Activated CD4-positive, alpha-beta T cell treated with anti-CD3 and anti-CD28 coated beads, Interleukin-2, amount 50 U/mL, for 16 hours (primary cell): Measurements from ENCODE around the gene CEP89.
"Not testable (repeated sequence)": the region's sequence is repeated elsewhere in the genome, so short reads cannot be mapped to it uniquely, and the experiment has no call there.

ENCODE experiments used
- DNase-seq: peaks from one replicate; pipeline ENCODE4 v3.0.0-alpha.2; 2020

CEP89 gene

DNA sequence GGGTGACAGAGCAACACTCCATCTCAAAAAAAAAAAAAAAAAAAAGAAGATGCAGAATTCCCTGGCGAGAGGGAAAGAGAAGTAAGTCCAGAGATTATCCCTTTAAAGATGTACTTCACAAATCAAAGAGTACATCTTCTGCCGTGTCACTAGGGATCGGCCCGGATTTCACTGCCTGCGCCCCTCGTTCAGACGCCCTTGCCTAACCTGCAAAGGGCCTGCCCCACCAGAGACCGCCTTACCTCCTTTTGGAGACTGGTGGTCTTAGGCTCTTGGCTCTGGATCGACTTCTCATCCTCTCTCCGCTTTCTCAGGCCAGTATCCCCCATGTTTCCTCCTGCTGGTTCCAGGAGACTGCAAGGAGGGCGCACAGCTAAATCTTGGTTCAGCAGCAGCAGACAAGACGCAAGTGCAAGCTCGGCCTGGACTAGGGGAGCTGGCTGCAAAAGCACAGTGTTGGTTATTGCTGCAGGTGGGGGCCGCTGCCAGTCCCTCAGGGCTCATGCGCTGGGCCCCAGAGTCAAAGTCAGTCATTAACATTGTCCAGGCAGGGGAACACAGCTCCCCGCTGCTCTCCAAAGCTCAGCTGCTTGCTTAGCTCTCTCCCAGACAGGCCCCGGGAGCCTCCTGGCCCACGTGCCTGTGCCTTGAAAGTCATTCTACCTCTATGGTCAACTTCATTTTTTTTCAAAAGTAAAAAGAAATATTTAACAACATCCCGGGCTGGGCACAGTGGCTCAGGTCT is 103.4 kb downstream of the CEP89 start:
- no peak for DNase-seq

DNA sequence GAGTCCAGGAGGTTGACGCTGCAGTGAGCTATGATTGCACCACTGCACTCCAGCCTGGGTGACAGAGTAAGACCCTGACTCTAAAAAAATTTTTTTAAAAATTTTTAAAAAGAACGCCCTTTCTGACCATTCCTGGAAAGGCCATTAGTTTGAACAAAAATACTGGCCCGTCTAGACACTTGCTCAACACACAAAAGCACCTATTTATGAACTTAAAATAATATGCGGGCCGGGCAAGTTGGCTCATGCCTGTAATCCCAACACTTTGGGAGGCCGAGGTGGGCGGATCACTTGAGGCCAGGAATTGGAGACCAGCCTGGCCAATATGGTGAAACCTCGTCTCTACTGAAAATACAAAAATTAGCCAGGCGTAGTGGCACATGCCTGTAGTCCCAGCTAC is 104.3 kb downstream of the CEP89 start:
- not testable (repeated sequence) for DNase-seq

DNA sequence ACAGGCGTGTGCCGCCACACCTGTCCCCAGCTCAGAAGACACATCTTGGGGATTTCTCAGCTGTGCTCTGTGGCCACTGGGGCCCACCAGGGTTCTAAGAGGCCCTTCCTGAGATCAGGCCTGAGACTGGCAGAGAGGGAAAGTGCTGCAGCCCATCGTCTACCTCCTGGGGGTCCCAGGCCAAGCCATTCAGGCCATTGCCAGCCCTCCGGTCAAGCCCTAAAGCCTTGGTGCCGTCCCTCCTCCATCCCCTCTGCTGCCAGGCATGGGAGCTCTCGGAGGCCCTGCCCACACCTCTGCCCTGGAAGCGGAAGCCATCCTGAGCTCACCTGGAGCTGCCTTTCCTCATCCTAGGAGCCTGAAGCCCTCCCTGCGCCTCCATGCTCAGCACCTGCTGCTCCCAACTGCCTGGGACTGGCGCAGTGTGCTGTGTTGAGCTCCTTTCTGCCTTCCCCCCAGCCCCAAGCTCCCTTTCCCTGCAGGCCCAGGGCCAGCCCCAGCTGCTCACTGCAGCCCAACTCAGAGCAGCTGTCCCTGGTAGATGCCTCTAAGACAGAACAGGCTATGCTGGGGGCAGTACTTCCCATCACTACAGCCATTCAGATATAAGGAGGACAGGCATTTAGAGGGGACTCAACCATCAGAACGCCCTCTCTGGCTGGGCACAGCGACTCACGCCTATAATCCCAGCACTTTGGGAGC is 105.0 kb downstream of the CEP89 start:
- DNase-seq = no peak

DNA sequence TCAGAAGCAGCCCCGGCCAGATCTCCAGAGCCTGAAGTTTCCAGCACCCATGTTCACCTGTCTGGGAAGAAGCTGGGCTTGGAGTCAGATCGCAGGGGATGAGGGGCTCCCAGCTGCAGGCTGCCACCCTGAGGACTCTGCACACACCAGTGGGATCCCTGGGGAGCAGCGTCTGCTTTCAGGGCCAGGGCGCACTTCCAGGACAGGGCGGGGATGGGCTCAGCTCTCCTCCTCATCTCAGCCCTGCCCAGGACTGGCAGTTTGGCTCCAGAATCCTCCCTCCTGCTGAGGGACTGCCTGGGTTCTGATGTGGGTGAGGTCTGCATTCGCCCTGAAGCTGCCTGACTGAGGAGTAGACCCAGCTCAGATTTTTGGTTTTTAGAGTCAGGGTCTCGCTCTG is 105.7 kb downstream of the CEP89 start:
- DNase-seq = no peak

DNA sequence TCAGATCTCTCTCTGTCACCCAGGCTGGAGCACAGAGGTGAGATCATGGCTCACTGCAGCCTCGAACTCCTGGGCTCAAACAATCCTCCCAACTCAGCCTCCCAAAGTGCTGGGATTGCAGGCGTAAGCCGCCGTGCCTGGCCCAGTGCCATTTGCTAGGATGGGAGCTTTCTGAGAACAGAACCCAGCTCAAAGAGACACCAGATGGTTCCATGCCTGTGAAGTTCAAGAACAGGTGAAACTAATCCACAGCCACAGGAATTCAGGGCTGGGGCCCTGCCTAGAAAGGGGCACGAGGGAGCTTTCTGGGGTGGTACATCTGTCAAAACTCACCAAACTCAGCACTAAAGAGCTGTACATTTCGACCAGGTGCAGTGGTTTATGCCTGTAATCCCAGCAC is 106.4 kb downstream of the CEP89 start:
- no peak for DNase-seq

DNA sequence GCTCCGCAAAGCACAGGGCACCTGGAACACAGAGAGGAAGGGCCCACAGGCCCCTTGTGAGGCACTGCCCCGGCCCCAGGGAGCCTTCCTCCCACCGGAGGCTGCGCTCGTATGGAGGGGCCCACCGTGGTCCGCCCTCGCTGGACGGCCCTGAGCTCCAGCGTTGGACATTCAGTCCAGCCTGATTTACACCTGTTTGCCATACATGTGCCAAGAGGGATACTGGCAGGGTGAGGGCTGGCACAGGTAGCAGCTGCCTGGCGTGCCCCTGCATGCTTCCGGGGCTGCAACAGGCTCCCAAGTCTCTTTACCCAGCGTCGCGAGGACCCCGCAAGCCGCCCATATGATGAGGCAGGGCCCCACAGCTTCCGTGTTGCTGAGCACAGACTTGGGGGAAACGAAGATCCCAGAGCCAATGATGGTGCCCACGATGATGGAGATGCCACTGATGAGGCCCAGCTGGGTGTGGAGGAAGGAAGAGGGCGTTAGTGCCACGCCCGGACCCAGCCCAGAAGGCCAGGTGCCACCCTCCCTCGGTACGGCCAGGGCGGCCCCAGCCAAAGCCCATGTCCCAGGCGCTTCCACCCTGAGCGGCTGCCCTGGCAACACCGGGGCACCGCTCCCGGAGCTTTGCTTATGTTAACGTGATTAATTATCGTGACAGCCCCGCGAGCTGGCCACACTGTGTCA is 107.3 kb downstream of the CEP89 start:
- DNase-seq = no peak

DNA sequence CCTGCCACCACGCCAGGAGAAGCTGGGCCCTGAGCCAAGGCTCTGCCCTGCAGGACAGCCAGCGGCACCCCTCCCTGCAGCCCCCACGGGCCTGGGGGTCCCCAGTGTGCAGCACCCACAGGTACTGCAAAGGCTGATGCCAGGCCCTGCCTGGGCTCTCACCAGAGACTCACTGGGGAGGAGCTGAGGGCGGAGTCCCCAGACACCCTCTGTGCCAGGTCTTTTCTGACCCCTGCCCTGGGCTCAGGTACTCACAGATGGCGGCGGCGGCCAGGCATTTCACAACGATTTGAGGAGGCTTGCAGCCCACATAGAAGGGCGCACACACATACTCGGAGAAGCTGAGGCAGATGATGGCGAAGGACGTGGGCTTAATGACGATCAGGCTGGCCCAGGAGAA is 107.9 kb downstream of the CEP89 start:
- no peak for DNase-seq

DNA sequence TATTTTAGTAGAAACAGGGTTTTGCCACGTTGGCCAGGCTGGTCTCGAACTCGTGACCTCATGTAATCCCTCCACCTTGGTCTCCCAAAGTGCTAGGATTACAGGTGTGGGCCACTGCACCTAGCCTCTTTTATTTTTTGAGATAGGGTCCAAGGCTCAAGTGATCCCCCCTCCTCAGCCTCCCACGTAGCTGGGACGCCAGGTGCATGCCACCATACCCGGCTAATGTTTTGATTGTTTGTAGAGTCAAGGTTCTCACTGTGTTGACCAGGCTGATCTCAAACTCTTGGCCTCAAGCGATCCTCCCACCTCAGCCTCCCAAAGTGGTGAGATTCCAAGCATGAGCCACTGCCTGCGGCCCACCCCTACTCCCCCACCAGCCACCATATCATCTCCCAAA is 108.5 kb downstream of the CEP89 start:
- DNase-seq = no peak

DNA sequence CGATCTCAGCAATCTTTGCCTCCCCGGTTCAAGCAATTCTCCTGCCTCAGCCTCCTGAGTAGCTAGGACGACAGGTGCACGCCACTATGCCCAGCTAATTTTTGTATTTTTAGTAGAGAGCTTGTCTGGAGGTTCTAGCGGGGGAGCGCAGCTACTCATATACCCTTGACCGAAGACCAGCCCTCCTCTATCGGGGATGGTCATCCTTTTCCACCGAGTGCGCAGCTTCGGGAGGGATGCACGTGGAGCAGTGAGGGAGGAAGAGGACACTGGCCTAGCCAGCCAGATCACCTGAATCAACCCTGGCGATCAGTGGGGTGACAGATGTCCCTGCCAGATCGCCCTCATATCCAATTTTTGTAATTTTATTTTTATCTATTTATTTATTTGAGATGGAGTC is 109.0 kb downstream of the CEP89 start:
- DNase-seq = no peak

DNA sequence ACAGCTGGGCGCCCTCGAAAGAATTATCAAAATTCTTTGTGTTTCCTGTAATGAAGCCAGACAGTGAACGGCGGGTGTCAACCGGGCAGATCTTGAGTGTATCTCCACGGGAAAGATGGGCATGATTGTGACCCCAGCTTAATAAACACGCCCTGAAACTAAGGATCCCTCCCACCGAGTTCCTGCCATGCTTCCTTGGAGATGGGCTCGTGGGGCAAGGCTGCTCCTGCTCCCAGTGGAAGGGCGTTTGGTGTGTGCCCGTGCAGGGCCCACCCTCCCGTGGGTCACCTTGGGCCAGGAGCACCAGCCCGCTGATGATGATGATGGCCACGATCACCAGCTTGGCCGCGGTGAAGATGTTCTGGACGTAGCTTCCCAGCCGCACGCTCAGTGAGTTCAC is 109.6 kb downstream of the CEP89 start:
- DNase-seq = no peak

DNA sequence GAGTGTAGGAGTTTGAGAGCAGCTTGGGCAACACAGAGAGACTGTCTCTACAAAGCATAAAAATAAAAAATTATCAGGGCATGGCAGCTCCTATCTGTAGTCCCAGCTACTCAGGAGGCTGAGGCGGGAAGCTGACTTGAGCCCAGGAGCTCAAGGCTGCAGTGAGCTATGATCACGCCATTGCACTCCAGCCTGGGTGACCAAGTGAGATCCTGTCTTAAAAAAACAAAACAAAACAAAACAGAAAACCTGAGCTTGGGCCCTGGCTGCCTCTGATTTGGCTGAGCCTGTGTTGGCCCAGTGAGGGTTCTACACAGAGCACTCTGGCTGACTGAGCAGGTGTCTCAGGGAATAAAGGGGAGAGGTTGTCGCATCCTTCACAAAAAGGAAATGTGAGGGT is 110.2 kb downstream of the CEP89 start:
- DNase-seq = no peak

DNA sequence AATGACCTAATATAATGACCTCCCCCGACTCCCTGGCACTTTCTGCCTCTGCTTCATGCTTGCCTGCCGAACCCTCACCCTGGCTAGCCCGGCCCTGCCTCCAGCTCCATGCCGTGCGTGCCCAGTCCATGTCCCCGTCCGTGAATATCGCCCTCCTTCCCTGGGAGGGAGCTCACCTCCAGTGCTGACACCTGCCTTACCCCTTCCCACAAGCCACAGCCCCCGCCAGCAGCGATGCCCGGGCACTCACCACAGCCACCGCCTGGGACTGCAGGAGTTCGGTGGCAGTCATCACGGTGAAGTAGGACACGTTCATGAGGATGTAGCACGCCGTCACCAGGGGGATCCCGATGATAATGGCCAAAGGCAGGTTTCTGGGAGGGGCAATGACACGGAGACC is 112.2 kb downstream of the CEP89 start:
- no peak for DNase-seq

DNA sequence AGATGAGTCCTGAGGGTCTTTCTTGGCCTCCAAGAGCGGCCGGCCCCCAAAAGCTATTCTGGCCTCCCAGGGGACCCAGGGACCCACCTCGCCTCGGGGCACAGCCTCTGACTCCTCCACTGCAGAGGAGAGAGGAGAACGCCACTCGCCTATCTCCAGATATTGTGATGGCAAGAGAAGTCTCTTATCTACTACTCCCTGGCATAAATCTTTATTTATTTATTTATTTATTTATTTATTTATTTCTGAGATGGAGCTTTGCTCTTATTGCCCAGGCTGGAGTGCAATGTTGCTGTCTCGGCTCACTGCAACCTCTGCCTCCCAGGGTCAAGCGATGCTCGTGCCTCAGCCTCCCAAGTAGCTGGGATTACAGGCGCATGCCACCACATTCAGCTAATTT is 113.2 kb downstream of the CEP89 start:
- no peak for DNase-seq

DNA sequence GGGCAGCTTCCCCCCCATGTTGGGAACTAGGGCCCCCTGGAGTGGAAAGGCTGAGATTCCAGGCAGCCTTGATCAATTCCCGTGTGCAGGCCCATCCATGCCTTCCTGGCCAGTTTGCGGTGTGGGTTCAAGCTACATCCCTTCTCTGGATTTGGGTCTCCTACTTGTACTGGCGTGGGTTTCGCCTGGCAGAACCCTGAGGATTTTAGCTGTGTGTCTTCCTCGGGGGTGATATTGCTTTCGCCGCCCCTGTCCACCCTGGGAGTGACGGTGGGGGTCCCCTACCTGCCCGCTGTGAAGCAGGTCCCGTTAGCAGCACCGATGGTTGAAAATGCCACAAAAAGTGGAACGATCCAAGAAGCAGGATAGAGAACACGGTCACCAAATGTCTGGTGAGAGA is 113.6 kb downstream of the CEP89 start:
- DNase-seq = no peak

DNA sequence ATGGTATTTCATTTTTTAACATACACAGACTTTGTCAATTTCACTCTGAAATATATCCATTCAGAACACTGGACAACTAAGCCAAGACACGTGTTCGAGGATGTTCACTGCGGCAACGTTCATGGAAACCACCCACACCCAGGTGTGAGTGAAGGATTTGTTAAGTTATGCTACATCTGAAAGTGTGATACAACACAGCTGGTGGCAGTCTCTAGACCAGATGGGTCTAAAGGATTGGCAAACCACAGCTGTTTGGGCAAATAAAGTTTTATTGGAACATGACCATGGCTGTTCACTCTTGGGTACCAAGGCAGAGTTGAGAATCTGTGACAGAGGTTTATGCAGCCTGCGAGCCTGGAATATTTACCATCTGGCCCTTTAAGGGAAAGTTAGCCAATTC is 114.2 kb downstream of the CEP89 start:
- DNase-seq = no peak

DNA sequence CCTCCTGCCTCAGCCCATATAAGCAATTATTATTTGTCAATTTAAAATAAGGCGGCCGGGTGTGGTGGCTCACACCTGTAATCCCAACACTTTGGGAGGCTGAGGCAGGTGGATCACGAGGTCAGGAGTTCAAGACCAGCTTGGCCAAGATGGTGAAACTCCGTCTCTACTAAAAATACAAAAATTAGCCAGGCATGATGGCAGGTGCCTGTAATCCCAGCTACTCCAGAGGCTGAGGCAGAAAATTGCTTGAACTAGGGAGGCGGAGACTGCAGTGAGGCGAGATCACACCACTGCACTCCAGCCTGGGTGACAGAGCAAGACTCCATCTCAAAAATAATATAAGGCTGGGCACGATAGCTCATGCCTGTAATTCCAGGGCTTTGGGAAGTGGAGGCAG is 114.9 kb downstream of the CEP89 start:
- DNase-seq = not testable (repeated sequence)

DNA sequence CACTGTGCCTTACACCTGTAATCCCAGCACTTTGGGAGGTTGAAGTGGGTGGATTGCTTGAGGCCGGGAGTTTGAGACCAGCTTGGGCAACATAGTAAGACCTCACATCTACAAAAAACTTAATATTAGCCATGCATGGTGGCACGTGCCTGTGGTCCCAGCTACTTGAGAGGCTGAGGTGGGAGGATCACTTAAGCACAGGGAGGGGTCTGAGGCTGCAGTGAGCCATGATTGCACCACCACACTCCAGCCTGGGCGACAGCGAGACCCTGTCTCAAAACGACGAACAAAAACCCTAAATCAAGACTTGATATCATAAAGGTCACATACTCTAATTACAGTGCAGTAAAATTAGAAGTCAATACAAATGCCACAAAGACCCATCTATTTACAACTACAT is 119.5 kb downstream of the CEP89 start:
- DNase-seq = no peak

DNA sequence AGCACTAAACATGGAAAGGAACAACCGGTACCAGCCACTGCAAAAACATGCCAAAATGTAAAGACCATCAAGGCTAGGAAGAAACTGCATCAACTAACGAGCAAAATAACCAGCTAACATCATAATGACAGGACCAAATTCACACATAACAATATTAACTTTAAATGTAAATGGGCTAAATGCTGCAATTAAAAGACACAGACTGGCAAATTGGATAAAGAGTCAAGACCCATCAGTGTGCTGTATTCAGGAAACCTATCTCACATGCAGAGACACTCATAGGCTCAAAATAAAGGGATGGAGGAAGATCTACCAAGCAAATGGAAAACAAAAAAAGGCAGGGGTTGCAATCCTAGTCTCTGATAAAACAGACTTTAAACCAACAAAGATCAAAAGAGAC is 123.7 kb downstream of the CEP89 start:
- DNase-seq = not testable (repeated sequence)

DNA sequence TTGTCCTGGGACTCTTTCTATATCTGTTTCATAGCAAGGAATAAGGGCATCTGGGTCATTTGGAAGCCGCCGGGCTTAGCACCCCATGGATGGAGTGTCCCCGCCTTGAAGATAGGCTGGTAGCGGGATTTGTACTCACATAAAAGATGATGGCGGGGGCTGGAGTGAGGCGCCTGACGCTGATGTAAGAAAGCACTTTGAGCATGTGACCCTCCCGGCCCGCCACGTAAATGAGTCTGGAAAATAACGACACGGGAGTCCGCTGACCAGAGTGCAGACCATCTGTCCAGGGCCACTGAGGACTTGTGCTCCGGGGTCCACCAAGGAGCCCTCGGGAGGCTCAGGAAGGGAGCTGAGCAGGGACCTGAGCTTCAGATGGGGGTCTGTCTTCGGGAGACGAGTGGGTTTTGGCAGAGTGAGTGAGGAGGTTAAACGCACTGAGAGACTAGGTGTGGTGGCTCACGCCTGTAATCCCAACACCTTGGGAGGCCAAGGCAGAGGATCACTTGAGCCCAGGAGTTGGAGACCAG is 128.0 kb downstream of the CEP89 start:
- DNase-seq = no peak

DNA sequence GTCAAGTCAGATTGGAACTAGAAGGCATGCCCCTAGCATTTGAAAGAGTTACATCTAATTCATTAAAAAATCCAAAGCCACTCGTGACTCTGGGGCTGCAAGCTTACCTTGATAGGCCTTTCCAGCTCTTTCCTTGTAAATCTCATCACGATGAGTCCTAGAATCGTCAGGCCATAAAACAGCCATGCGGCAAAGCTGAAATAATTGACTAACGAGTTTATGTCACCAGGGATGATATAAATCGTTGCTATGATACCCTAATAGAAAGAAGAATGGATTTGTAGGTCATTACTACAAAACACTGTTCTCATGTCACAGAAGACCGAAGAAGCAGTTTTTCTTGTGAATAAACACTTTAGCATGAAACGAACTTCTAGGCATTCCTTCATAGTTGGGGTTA is 129.7 kb downstream of the CEP89 start:
- no peak for DNase-seq

DNA sequence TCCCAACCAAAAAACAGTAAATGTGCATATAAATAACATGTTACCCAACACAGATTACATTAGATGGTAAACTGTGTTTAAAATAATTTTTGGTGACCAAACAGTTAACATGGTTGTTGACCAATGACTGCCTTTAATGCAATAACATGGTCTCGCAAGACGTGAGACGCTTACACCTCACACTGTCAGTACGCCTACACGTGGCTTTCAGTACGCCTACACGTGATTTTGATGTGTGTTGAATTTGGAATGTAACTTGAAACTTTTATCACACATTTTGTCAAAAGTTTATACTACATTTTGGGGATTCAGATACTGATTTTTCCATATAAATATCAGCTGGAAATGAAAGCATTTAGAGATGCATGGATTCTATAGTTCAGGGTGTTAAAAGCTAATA is 134.2 kb downstream of the CEP89 start:
- no peak for DNase-seq

DNA sequence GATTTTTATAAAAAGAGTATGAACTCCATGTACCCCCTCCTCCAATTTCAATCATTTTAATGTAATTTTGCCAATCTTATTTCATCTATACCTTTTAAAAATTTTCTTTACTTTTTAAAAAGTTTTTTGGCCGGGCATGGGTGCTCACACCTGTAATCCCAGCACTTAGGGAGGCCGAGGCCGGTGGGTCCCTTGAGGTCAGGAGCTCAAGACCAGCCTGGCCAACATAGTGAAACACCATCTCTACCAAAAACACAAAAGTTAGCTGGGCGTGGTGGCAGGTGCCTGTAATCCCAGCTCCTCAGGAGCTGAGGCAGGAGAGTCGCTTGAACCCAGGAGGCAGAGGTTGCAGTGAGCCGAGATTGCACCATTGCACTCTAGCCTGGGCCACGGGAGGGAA is 138.4 kb downstream of the CEP89 start:
- not testable (repeated sequence) for DNase-seq

DNA sequence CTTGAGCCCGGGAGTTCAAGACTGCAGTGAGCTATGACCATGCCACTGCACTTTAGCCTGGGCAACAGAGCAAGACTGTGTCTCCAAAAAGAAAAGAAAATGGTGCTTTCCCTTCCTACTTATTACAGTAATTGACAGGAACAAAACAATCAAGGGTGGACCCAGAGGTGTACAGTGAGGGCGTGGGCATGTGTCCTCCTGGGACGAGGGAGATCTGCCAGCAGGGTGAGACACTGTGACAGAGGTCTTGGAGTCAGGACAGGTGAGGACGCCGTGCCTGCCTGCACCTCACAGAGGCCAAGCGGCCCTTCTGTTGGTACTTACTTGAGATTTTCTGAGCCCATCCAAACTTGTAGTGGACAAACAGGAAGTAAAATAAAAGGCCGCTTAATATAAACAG is 138.9 kb downstream of the CEP89 start:
- DNase-seq = not testable (repeated sequence)

DNA sequence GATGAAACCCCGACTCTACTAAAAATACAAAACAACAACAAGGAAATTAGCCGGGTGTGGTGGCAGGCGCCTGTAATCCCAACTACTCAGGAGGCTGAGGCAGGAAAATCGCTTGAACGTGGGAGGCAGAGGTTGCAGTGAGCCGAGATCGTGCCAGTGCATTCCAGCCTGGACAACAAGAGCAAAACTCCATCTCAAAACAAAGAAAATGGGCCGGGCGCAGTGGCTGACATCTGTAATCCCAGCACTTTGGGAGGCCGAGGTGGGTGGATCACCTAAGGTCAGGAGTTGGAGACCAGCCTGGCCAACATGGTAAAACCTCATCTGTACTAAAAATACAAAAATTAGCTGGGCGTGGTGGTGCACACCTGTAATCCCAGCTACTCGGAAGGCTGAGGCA is 139.7 kb downstream of the CEP89 start:
- DNase-seq = not testable (repeated sequence)
